Neural cell (in vitro differentiated cells): ENCODE measurements around the gene SLC15A2. TPM values are rescaled to one million over a fixed set of nuclear protein-coding genes. Genes with fewer than 3 reads are reported as not detected.

Source experiments
- H2AFZ ChIP-seq: fragments of 200-600, 300-800 bp; sonication (generic), shearing (Covaris generic); 2 replicates; pipeline ENCODE4 v1.6.0; 2014; ENCODE audit warnings: low read depth, mild to moderate bottlenecking, antibody characterized with exemption, low read length, moderate library complexity
- H3F3A ChIP-seq: fragments of 200-600 bp; shearing (Covaris generic); 2 replicates; pipeline ENCODE4 v1.6.1; 2016; ENCODE audit warnings: mild to moderate bottlenecking, moderate library complexity, mixed read lengths, antibody characterized with exemption, low read length; ENCODE audit not compliant: insufficient read depth, poor library complexity, severe bottlenecking
- H3K27ac ChIP-seq: fragments of 200-600, 300-800 bp; sonication (generic), shearing (Covaris generic); 2 replicates; pipeline ENCODE4 v1.5.1; 2014; ENCODE audit warnings: mild to moderate bottlenecking, low read length, moderate library complexity
- H3K27me3 ChIP-seq: fragments of 300-800, 200-600 bp; sonication (generic), shearing (Covaris generic); 2 replicates; pipeline ENCODE4 v1.6.0; 2014; ENCODE audit warnings: mild to moderate bottlenecking, low read depth, low read length, moderate library complexity; ENCODE audit not compliant: insufficient read depth
- H3K36me3 ChIP-seq: fragments of 300-800, 200-600 bp; sonication (generic), shearing (Covaris generic); 2 replicates; pipeline ENCODE4 v1.5.1; 2014; ENCODE audit warnings: mild to moderate bottlenecking, antibody characterized with exemption, low read length, moderate library complexity; ENCODE audit not compliant: insufficient read depth
- H3K4me2 ChIP-seq: fragments of 300-800, 200-600 bp; sonication (generic), shearing (Covaris generic); 2 replicates; pipeline ENCODE4 v1.6.0; 2014; ENCODE audit warnings: mild to moderate bottlenecking, low read length
- H3K4me3 ChIP-seq: fragments of 300-800, 200-600 bp; sonication (generic), shearing (Covaris generic); 2 replicates; pipeline ENCODE4 v1.5.1; 2014; ENCODE audit warnings: mild to moderate bottlenecking, low read length, moderate library complexity
- H3K79me2 ChIP-seq: fragments of 200-600 bp; shearing (Covaris generic); replicated peaks from 2 replicates; pipeline ENCODE4 v1.6.0; 2014; ENCODE audit warnings: mild to moderate bottlenecking, low read length, moderate library complexity; ENCODE audit not compliant: insufficient read depth
- H3K9ac ChIP-seq: fragments of 300-800, 200-600 bp; sonication (generic), shearing (Covaris generic); 2 replicates; pipeline ENCODE4 v1.6.1; 2016; ENCODE audit warnings: mild to moderate bottlenecking, low read length, mixed read lengths
- H3K9me2 ChIP-seq: fragments of 200-600 bp; shearing (Covaris generic); 2 replicates; pipeline ENCODE4 v1.6.1; 2016; ENCODE audit warnings: mild to moderate bottlenecking, low read length, mixed read lengths; ENCODE audit not compliant: insufficient read depth
- H3K9me3 ChIP-seq: fragments of 200-600, 300-800 bp; sonication (generic), shearing (Covaris generic); 2 replicates; pipeline ENCODE4 v1.6.1; 2016; ENCODE audit warnings: mild to moderate bottlenecking, mixed run types, low read length, moderate library complexity, mixed read lengths
- H4K20me1 ChIP-seq: fragments of 200-600 bp; shearing (Covaris generic); 2 replicates; pipeline ENCODE4 v1.6.1; 2016; ENCODE audit warnings: mild to moderate bottlenecking, mixed run types; ENCODE audit not compliant: insufficient read depth
- EP300 ChIP-seq: fragments of 450-650 bp; conservative IDR thresholded peaks from 2 replicates; pipeline ENCODE4 v1.6.1; 2014; ENCODE audit warnings: antibody characterized with exemption, mild to moderate bottlenecking, moderate library complexity; ENCODE audit not compliant: poor library complexity, severe bottlenecking
- EZH2 ChIP-seq: fragments of 200-600, 300-800 bp; shearing (Covaris generic), sonication (generic); IDR thresholded peaks from 2 replicates; pipeline ENCODE4 v1.6.1; 2014; ENCODE audit warnings: antibody characterized with exemption, low read length, borderline replicate concordance, mild to moderate bottlenecking; ENCODE audit not compliant: insufficient read depth, poor library complexity, severe bottlenecking
- MXI1 ChIP-seq: fragments of 450-650 bp; conservative IDR thresholded peaks from 2 replicates; pipeline ENCODE4 v1.6.1; 2014; ENCODE audit warnings: antibody characterized with exemption, mild to moderate bottlenecking; ENCODE audit not compliant: poor library complexity, severe bottlenecking
- POLR2AphosphoS5 ChIP-seq: IDR thresholded peaks from 2 replicates; pipeline ENCODE4 v1.6.1; 2012
- RAD21 ChIP-seq: fragments of 450-650 bp; conservative IDR thresholded peaks from 2 replicates; pipeline ENCODE4 v1.6.1; 2014; ENCODE audit warnings: antibody characterized with exemption, mild to moderate bottlenecking, moderate library complexity
- SMC3 ChIP-seq: fragments of 450-650 bp; conservative IDR thresholded peaks from 2 replicates; pipeline ENCODE4 v1.6.1; 2014; ENCODE audit warnings: antibody characterized with exemption, mild to moderate bottlenecking, moderate library complexity; ENCODE audit not compliant: poor library complexity
- TAF1 ChIP-seq: IDR thresholded peaks from 2 replicates; pipeline ENCODE4 v1.6.1; 2012; ENCODE audit warnings: low read depth
- polyA plus RNA-seq: library from polyadenylated mRNA; depleted of rRNA; stranded (reverse); fragments of >200 nt; gene quantifications from 2 replicates; pipeline ENCODE4 v1.2.3, GENCODE V29; 2014
- TF ChIP-seq, protein P1 (sequence below): IDR thresholded peaks from 2 replicates; pipeline ENCODE4 v1.6.1; 2012; ENCODE audit warnings: borderline replicate concordance
- TF ChIP-seq, protein P2 (sequence below): fragments of 450-650 bp; IDR thresholded peaks from 2 replicates; pipeline ENCODE4 v1.5.1; 2014; ENCODE audit warnings: antibody characterized with exemption, mild to moderate bottlenecking, moderate library complexity; ENCODE audit not compliant: poor library complexity, severe bottlenecking

SLC15A2 gene
- polyA plus RNA-seq, 1 donor from 2014 or later, result 1.6 TPM

DNA sequence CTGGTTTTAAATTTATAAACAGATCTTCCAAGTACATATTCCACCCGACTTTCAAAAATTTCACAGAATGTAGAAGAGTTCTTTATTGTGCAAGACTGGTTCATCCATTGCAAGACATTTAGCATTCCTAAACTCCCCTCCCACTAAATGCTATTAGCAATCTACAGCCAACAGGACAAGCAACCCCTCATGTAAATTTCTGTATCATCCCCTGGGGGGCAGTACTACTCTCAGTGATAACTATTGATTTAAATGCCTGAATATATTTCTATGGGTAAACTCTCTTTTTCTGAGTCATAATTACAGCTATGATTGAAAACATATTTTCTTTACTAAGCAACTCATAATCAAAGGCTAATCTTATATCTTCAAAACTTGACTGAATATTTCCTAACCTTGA is 10.7 kb upstream of the SLC15A2 start:
- Histone ChIP-seq H3F3A (no peaks in the 10 kb centered on the region), H2AFZ (no peak overlapping the region), H3K27ac (no peak overlapping the region), H3K4me2 (no peak overlapping the region), H3K9me2 (no peaks in the 10 kb centered on the region), H3K9ac (no peak overlapping the region), H3K27me3 (no peaks in the 10 kb centered on the region), H3K36me3 (no peaks in the 10 kb centered on the region), H3K9me3 (no peaks in the 10 kb centered on the region), H4K20me1 (no peaks in the 10 kb centered on the region), H3K4me3 (no peak overlapping the region), H3K79me2 (no peaks in the 10 kb centered on the region)
- no peak for TF ChIP-seq MXI1
- TF ChIP-seq, protein P1, sequence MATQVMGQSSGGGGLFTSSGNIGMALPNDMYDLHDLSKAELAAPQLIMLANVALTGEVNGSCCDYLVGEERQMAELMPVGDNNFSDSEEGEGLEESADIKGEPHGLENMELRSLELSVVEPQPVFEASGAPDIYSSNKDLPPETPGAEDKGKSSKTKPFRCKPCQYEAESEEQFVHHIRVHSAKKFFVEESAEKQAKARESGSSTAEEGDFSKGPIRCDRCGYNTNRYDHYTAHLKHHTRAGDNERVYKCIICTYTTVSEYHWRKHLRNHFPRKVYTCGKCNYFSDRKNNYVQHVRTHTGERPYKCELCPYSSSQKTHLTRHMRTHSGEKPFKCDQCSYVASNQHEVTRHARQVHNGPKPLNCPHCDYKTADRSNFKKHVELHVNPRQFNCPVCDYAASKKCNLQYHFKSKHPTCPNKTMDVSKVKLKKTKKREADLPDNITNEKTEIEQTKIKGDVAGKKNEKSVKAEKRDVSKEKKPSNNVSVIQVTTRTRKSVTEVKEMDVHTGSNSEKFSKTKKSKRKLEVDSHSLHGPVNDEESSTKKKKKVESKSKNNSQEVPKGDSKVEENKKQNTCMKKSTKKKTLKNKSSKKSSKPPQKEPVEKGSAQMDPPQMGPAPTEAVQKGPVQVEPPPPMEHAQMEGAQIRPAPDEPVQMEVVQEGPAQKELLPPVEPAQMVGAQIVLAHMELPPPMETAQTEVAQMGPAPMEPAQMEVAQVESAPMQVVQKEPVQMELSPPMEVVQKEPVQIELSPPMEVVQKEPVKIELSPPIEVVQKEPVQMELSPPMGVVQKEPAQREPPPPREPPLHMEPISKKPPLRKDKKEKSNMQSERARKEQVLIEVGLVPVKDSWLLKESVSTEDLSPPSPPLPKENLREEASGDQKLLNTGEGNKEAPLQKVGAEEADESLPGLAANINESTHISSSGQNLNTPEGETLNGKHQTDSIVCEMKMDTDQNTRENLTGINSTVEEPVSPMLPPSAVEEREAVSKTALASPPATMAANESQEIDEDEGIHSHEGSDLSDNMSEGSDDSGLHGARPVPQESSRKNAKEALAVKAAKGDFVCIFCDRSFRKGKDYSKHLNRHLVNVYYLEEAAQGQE, result no peak
- TF ChIP-seq RAD21, result no peak
- TF ChIP-seq EZH2, result no peak
- no peak for TF ChIP-seq TAF1
- no peak for TF ChIP-seq SMC3
- TF ChIP-seq, protein P2, sequence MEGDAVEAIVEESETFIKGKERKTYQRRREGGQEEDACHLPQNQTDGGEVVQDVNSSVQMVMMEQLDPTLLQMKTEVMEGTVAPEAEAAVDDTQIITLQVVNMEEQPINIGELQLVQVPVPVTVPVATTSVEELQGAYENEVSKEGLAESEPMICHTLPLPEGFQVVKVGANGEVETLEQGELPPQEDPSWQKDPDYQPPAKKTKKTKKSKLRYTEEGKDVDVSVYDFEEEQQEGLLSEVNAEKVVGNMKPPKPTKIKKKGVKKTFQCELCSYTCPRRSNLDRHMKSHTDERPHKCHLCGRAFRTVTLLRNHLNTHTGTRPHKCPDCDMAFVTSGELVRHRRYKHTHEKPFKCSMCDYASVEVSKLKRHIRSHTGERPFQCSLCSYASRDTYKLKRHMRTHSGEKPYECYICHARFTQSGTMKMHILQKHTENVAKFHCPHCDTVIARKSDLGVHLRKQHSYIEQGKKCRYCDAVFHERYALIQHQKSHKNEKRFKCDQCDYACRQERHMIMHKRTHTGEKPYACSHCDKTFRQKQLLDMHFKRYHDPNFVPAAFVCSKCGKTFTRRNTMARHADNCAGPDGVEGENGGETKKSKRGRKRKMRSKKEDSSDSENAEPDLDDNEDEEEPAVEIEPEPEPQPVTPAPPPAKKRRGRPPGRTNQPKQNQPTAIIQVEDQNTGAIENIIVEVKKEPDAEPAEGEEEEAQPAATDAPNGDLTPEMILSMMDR, result no peak
- TF ChIP-seq EP300, result no peak
- TF ChIP-seq POLR2AphosphoS5, result no peak

DNA sequence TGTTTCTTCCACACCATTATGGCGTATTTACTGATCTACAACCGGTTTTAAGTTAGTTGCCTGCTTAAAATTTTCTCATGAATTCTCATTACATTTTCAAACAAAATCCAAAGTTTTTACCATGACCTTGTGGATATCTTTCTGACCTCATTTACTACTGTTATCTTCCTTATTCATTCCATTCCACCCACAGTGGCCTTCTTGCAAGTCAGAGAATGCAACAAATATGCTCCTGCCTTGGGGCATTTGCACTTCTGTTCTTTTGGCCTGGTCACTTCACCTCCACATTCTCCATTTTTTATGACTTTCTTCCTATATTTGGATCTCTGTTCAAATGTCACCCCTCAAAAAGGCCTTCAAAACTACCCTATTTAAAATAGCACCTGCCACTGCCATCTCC is 8.8 kb upstream of the SLC15A2 start:
- no peaks in the 10 kb centered on the region for H3K9me3 ChIP-seq
- H2AFZ ChIP-seq, result no peak overlapping the region
- no peaks in the 10 kb centered on the region for H4K20me1 ChIP-seq
- H3K27ac ChIP-seq, result no peak overlapping the region
- H3K4me3 ChIP-seq, result no peak overlapping the region
- no peaks in the 10 kb centered on the region for H3K27me3 ChIP-seq
- H3K9me2 ChIP-seq, result no peaks in the 10 kb centered on the region
- no peak overlapping the region for H3K4me2 ChIP-seq
- H3F3A ChIP-seq, result no peaks in the 10 kb centered on the region
- H3K79me2 ChIP-seq, result no peaks in the 10 kb centered on the region
- H3K9ac ChIP-seq, result no peak overlapping the region
- TF ChIP-seq EZH2, result no peak
- TF ChIP-seq EP300, result no peak
- no peak for TF ChIP-seq RAD21
- TF ChIP-seq SMC3, result no peak
- TF ChIP-seq TAF1, result no peak
- TF ChIP-seq, protein P1, result no peak
- TF ChIP-seq, protein P2, result no peak
- TF ChIP-seq POLR2AphosphoS5, result no peak
- no peak for TF ChIP-seq MXI1
- no peaks in the 10 kb centered on the region for H3K36me3 ChIP-seq
